T-cell (primary cell): Measurements from ENCODE around the gene TUBGCP6. TPM values are rescaled to one million over a fixed set of nuclear protein-coding genes. Genes with fewer than 3 reads are reported as not detected.

Experiments
- ATAC-seq, 4 experiments: fragments of 200-7000 bp in 3 of 4; fragments of 150-1000 bp in 1 of 4; cut with Tn5 transposase; replicated peaks in 1 of 4; 1 replicate in 3 of 4; 2 replicates in 1 of 4; pipeline ENCODE4 v1.10.0; 2021; ENCODE audit warnings: moderate library complexity in 3 of 4, mild to moderate bottlenecking in 2 of 4, moderate number of reproducible peaks in 1 of 4
- CTCF ChIA-PET, 2 donors: fragments of 300-600 bp; sonication (Branson Sonifier 250); formaldehyde crosslinking; loops; one replicate each; lab custom pipeline; 2022; ENCODE audit warnings: antibody characterized with exemption in 2 of 2; lab: Charles Lee
- POLR2A ChIA-PET, 2 donors: fragments of 300-600 bp; sonication (Branson Sonifier 250); formaldehyde crosslinking; loops; one replicate each; lab custom pipeline; 2022; ENCODE audit warnings: antibody characterized with exemption in 2 of 2; lab: Charles Lee
- DNase-seq, 35 experiments: peaks; one replicate each; pipeline versions ENCODE4 v3.0.0 to v3.0.0-alpha.2; 2013 to 2023
- H3K27ac ChIP-seq: one replicate; pipeline ENCODE4 v1.5.1; 2013; ENCODE audit warnings: low read length
- H3K27me3 ChIP-seq, 2 experiments: replicated peaks in 1 of 2; 1 replicate in 1 of 2; 2 replicates in 1 of 2; pipeline versions ENCODE4 v1.6.1 to v1.7.0; 2013; ENCODE audit warnings: low read length in 1 of 2, mixed read lengths in 1 of 2; ENCODE audit not compliant: control insufficient read depth in 2 of 2, insufficient read depth in 2 of 2; ENCODE audit errors: extremely low read depth in 1 of 2
- H3K36me3 ChIP-seq, 2 donors: 1 replicate in 1 of 2; 2 replicates in 1 of 2; pipeline versions ENCODE4 v1.6.1 to v1.7.0; 2013; ENCODE audit warnings: low read length in 1 of 2; ENCODE audit not compliant: control insufficient read depth in 2 of 2, insufficient read depth in 1 of 2; ENCODE audit errors: extremely low read depth in 1 of 2
- H3K4me1 ChIP-seq, 2 experiments: 1 replicate in 1 of 2; 2 replicates in 1 of 2; pipeline versions ENCODE4 v1.6.1 to v1.7.0; 2013; ENCODE audit warnings: low read length in 2 of 2, mixed read lengths in 1 of 2; ENCODE audit not compliant: insufficient read depth in 2 of 2, control insufficient read depth in 1 of 2; ENCODE audit errors: extremely low read depth in 1 of 2
- H3K4me3 ChIP-seq, 2 donors: 1 replicate in 1 of 2; 2 replicates in 1 of 2; pipeline versions ENCODE4 v1.5.1 to v1.7.0; 2013; ENCODE audit warnings: mild to moderate bottlenecking in 2 of 2, low read length in 1 of 2, moderate library complexity in 1 of 2; ENCODE audit not compliant: control insufficient read depth in 1 of 2; ENCODE audit errors: extremely low read depth in 1 of 2
- H3K9me3 ChIP-seq: 2 replicates; pipeline ENCODE4 v1.7.0; 2013
- H3K27ac Mint-ChIP-seq, 2 donors: one replicate each; pipeline ENCODE4 v1.8.0; 2020 to 2021; ENCODE audit warnings: mild to moderate bottlenecking in 2 of 2, mixed read lengths in 2 of 2
- H3K27me3 Mint-ChIP-seq, 2 donors: one replicate each; pipeline ENCODE4 v1.8.0; 2021 to 2022; ENCODE audit warnings: mixed read lengths in 2 of 2
- H3K36me3 Mint-ChIP-seq: one replicate; pipeline ENCODE4 v1.8.0; 2021; ENCODE audit warnings: mixed read lengths
- H3K4me1 Mint-ChIP-seq, 3 donors: one replicate each; pipeline ENCODE4 v1.8.0; 2020 to 2022; ENCODE audit warnings: mixed read lengths in 3 of 3, mild to moderate bottlenecking in 1 of 3
- H3K4me3 Mint-ChIP-seq, 3 donors: one replicate each; pipeline ENCODE4 v1.8.0; 2020 to 2022; ENCODE audit warnings: mild to moderate bottlenecking in 3 of 3, mixed read lengths in 3 of 3, moderate library complexity in 3 of 3
- H3K9me3 Mint-ChIP-seq, 3 donors: one replicate each; pipeline ENCODE4 v1.8.0; 2020 to 2022; ENCODE audit warnings: mixed read lengths in 3 of 3
- WGBS: methylation state at CpG from one replicate; pipeline ENCODE4 v1.1.5; 2013; ENCODE audit warnings: missing lambda C conversion rate; ENCODE audit not compliant: insufficient coverage; 5-methylcytosine and 5-hydroxymethylcytosine counted together
- total RNA-seq, 35 experiments: library from RNA in 6 of 35; stranded (reverse) in 6 of 35; fragments of 120-200 nt in 1 of 35; gene quantifications; one replicate each; pipeline versions ENCODE4 v1.2.1 to v1.2.4 and lab custom pipeline; 2013 to 2026

The TUBGCP6 gene, protein sequence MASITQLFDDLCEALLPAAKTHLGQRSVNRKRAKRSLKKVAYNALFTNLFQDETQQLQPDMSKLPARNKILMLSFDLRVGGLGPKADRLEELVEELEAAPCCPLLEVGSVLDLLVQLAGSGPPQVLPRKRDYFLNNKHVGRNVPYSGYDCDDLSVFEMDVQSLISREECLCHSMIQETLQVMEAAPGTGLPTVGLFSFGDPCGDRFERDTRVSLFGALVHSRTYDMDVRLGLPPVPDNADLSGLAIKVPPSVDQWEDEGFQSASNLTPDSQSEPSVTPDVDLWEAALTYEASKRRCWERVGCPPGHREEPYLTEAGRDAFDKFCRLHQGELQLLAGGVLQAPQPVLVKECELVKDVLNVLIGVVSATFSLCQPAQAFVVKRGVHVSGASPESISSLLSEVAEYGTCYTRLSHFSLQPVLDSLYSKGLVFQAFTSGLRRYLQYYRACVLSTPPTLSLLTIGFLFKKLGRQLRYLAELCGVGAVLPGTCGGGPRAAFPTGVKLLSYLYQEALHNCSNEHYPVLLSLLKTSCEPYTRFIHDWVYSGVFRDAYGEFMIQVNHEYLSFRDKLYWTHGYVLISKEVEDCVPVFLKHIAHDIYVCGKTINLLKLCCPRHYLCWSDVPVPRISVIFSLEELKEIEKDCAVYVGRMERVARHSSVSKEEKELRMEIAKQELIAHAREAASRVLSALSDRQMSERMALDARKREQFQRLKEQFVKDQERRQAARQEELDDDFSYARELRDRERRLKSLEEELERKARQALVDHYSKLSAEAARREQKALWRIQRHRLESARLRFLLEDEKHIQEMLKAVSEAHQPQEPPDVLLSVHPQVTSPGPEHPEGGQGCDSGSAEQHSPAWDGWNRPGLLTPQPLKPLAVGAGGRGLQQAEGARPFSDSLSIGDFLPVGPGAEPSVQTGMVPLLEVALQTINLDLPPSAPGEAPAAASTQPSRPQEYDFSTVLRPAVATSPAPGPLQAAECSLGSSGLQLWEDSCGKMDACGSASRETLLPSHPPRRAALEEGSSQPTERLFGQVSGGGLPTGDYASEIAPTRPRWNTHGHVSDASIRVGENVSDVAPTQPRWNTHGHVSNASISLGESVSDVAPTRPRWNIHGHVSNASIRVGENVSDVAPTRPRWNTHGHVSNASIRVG (N-terminal part only)
- total RNA-seq (100 to 1,000 TPM; 129 to 144 (median 132) TPM), total RNA-seq (lab: John Stamatoyannopoulos, UW) (119 to 412 (median 294) reads per million in 29 experiments)
- 66.1 TPM for total RNA-seq (2013)

DNA sequence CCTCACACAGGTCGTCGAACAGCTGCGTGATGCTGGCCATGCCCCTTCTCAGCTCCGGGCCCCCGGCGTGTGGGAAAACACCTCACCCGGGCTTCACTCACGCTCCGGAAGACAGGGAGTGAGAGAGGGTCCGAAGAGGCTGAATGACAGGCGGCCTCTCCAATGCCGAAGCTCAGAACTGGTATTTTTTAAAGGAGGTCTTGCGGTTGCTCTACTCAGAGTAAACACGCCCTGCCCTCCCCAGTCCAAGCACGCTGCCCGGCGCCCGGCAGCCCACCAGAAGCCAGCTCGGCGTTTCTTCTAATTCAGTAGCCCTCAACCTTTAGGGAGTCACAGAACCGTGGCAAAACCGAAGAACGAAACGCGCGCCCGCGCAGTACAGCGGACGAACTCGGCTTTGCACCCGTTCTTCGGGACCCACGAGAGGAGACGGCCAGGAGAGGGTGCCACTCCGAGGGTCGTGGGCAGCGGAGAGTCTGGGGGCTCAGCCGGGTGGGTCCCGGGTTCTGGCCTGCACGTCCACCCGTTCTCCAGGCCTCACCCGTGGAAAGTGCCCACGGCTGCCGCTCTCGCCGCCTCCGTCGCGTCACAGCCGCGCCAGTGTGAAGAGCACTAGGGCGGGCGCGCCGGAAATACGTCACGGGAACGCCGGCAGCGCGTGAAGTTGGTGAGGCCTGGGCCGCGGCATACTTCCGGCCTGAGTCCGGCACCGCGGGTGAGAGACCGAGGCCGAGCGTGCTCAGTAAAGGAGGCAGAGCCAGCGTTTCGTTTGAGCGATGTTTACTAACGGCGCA lies at the start of gene TUBGCP6:
TUBGCP6 (minus strand) TSS at position 604 of the 794 bp plus-strand sequence; CDS start at position 40, 564 bp downstream.
- H3K4me1 Mint-ChIP-seq = peaks cover 42 to 49% (median 44%) of the 10 kb centered on the region in 3 donors

DNA sequence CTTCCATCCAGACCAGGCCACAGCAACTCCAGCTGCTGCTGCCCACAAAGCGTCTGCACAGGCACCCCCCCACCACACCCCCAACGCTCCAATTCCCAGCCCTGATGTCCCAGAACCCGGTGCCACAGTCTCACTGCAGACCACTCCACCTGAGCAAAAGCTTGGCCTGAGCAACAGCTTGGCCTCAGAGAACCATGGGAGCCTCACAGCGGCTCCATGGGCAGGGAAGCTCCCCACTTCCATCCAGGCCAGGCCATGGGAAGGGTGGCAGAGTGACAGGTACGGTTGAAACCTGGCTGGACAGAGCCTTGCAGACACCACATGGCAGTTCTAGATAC lies 49.5 kb upstream of the TUBGCP6 start:
- Mint-ChIP-seq H3K27me3 (peaks cover 23 to 33% of the 10 kb centered on the region in 2 donors), H3K27ac (no peak overlapping the region), H3K4me3 (peak overlapping the region in 1 of 3 donors; percentile 9), H3K4me1 (peaks cover 6% of the 10 kb centered on the region in 3 donors), H3K36me3 (no peaks in the 10 kb centered on the region), H3K9me3 (no peaks in the 10 kb centered on the region)
- H3K4me3 ChIP-seq = no peak overlapping the region
- H3K27me3 ChIP-seq = peaks cover 0 to 69% of the 10 kb centered on the region in 2 experiments
- no peak overlapping the region for H3K27ac ChIP-seq
- WGBS = 21% methylated on average over 3 of the region's 5 CpGs
- H3K4me1 ChIP-seq = peaks cover 0 to 22% of the 10 kb centered on the region in 2 experiments
- CTCF ChIA-PET = no interaction called here
- no peaks in the 10 kb centered on the region for H3K36me3 ChIP-seq
- H3K9me3 ChIP-seq = no peaks in the 10 kb centered on the region
- no peak for ATAC-seq
- POLR2A ChIA-PET = no interaction called here
- no peak for DNase-seq

More for the DNA sequence above, at the start of gene TUBGCP6:
- WGBS = under 1% methylated on average over 75 of the region's 76 CpGs
- Histone ChIP-seq H3K9me3 (no peaks in the 10 kb centered on the region), H3K36me3 (peaks cover 14 to 37% of the 10 kb centered on the region in 2 donors), H3K4me3 (peak within 1 kb of the TSS; percentile 77 to 82), H3K4me1 (peaks cover 16 to 85% of the 10 kb centered on the region in 2 experiments), H3K27me3 (no peaks in the 10 kb centered on the region), H3K27ac (peak within 1 kb of the TSS; percentile 91)
- no peaks in the 10 kb centered on the region for H3K27me3 Mint-ChIP-seq
- H3K9me3 Mint-ChIP-seq = no peaks in the 10 kb centered on the region
- ChIA-PET CTCF (interaction anchor here (0.6 to 1.3 kb wide), 5 partner anchors 48 to 376 kb away, joined by 3 to 8 read pairs (median 4); partner anchors contain the start of gene SCO2 (in 1 of the 2)), POLR2A (interaction anchor here in 1 of 2 donors (0.5 kb wide), 2 partner anchors 110 to 283 kb away, joined by 3 to 4 read pairs; no protein-coding TSS in a partner anchor)
- H3K4me3 Mint-ChIP-seq = peak within 1 kb of the TSS; percentile 91 to 97 (median 95)
- ATAC-seq (peak; percentile 82 to 85 (median 84)), DNase-seq (peak; percentile 79 to 97 (median 89))
- H3K27ac Mint-ChIP-seq = peak within 1 kb of the TSS; percentile 99 to 100
- H3K36me3 Mint-ChIP-seq = peaks cover 19% of the 10 kb centered on the region

DNA sequence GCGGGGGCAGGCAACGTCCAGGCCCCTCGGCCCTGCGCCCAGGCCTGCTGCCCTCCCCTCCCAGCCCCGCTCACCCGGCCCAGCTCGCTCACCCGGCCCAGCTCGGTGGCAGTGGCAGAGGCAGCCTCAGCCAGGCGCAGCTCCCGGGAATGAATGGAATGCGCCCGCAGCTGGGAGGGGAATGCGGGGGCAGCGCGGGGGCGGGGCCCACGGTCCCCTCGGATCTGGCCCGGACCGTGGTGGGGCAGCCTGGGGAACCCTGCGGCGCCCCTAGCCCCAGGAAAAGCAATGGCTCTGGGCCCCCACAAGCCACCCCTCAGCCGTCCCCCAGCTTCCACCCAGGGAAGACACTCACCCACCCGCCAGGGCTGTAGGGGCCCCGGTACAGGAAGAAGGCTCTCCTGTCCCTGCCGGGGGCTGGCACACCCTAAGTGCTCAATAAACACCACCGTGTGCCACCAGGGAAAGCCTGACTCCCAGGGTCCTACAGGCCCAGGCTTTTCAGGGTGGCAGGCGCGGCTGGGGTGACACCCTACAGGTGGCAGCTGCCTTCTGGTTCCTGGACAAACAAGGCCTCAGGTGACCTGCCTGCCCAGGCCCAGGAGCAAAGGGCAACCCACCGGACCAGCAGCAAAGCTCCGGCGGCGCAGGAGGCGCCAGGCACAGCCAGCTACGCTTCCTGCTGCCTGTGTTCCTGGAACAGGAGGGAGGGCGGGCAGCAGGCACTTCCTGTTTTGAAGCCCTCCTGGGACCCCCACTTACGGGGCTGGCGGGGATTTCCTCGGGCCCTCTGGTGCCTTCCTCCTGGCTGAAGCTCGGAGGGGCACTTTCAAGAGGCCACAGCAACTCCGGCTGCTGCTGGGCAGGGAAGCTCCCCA lies 48.9 kb upstream of the TUBGCP6 start:
- POLR2A ChIA-PET = no interaction called here
- peak overlapping the region in 1 of 3 donors; percentile 9 for H3K4me3 Mint-ChIP-seq
- H3K4me3 ChIP-seq = no peak overlapping the region
- H3K27ac ChIP-seq = no peak overlapping the region
- CTCF ChIA-PET = no interaction called here
- peaks cover 6% of the 10 kb centered on the region in 3 donors for H3K4me1 Mint-ChIP-seq
- H3K27me3 Mint-ChIP-seq = peaks cover 23 to 34% of the 10 kb centered on the region in 2 donors
- no peaks in the 10 kb centered on the region for H3K36me3 Mint-ChIP-seq
- H3K4me1 ChIP-seq = peaks cover 0 to 22% of the 10 kb centered on the region in 2 experiments
- no peak overlapping the region for H3K27ac Mint-ChIP-seq
- no peaks in the 10 kb centered on the region for H3K9me3 ChIP-seq
- peaks cover 0 to 65% of the 10 kb centered on the region in 2 experiments for H3K27me3 ChIP-seq
- WGBS = 27% methylated on average over 40 of the region's 42 CpGs
- H3K9me3 Mint-ChIP-seq = no peaks in the 10 kb centered on the region
- ATAC-seq (peak; percentile 11 to 48 (median 28)), DNase-seq (no peak)
- H3K36me3 ChIP-seq = no peaks in the 10 kb centered on the region

DNA sequence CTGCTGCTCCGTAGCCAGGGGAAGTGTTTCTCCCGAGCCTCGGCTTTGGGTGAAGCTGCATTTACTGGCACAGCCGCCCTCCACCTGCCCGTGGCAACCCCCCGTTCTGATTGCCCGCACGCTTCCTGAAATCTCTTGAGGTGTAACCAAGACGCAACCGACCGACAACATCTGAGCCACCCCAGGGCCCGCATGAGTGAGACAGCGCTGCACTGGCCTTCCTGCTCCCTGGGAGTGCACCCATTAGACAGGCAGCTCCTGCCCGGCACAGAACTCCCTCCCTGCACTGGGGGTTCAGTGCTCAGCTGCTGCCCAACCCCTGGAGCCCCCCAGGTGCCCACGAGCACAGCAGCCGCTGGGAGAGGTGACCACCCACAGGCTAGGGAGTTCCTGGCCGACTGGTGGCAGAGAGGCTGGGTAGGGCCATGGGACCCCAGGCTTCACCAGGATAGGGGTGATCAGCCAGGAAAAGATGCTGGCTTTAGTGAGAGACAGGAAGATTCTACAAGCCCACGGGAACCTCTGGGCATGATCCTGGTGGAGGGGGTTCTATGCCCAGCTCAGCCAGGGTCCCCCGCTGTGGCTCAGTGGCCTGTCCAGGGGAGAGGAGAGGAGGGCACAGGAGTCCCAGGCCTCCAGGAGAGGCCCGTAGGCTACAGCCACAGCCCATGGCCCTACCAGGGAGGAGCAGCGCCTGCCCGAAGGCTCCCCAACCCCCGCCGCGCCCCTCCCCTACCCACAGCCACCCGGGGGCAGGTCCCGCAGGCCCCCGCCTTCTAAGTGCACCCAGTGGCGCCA lies 48.0 kb upstream of the TUBGCP6 start:
- no peaks in the 10 kb centered on the region for H3K36me3 ChIP-seq
- ChIA-PET CTCF (no interaction called here), POLR2A (no interaction called here)
- Mint-ChIP-seq H3K9me3 (no peaks in the 10 kb centered on the region), H3K4me1 (peaks cover 6% of the 10 kb centered on the region in 3 donors), H3K4me3 (peak overlapping the region; percentile 24 to 71 (median 28)), H3K27ac (peak overlapping the region in 1 of 2 donors; percentile 19), H3K27me3 (peaks cover 20 to 29% of the 10 kb centered on the region in 2 donors), H3K36me3 (no peaks in the 10 kb centered on the region)
- no peak overlapping the region for H3K27ac ChIP-seq
- peak overlapping the region in 1 of 2 donors; percentile 18 for H3K4me3 ChIP-seq
- H3K9me3 ChIP-seq = no peaks in the 10 kb centered on the region
- H3K27me3 ChIP-seq = peaks cover 0 to 62% of the 10 kb centered on the region in 2 experiments
- H3K4me1 ChIP-seq = peaks cover 0 to 22% of the 10 kb centered on the region in 2 experiments
- no peak for DNase-seq
- WGBS = 18% methylated on average over 17 of the region's 29 CpGs
- ATAC-seq = peak; percentile 24 to 49 (median 44)
